Uterus (tissue), 4 donors: ENCODE measurements around the gene TESK2. TPM values are rescaled to one million over a fixed set of nuclear protein-coding genes. Genes with fewer than 3 reads are reported as not detected.

Source experiments
- DNase-seq, 2 donors: peaks; one replicate each; pipeline ENCODE4 v3.0.0-alpha.2; 2019 to 2020
- H3K27ac ChIP-seq, 2 donors: fragments of 200-600 bp; sonication (generic); 1 replicate in 1 of 2; 2 replicates in 1 of 2; pipeline ENCODE4 v1.5.1; 2016 to 2018
- H3K27me3 ChIP-seq, 2 donors: fragments of 200-600 bp; sonication (generic); one replicate each; pipeline ENCODE4 v1.5.1; 2018 to 2019; ENCODE audit warnings: control low read depth in 1 of 2
- H3K36me3 ChIP-seq, 2 donors: fragments of 200-600 bp; sonication (generic); one replicate each; pipeline ENCODE4 v1.5.1; 2019; ENCODE audit warnings: control low read depth in 1 of 2
- H3K4me1 ChIP-seq, 2 donors: fragments of 200-600 bp; sonication (generic); one replicate each; pipeline ENCODE4 v1.5.1; 2018 to 2019; ENCODE audit warnings: control low read depth in 1 of 2
- H3K4me3 ChIP-seq, 2 donors: fragments of 200-600 bp; sonication (generic); 1 replicate in 1 of 2; 2 replicates in 1 of 2; pipeline ENCODE4 v1.5.1; 2018 to 2019; ENCODE audit warnings: mild to moderate bottlenecking in 1 of 2
- H3K9me3 ChIP-seq, 2 donors: fragments of 200-600 bp; sonication (generic); one replicate each; pipeline ENCODE4 v1.5.1; 2019; ENCODE audit warnings: control low read depth in 1 of 2
- POLR2A ChIP-seq, 2 donors: fragments of 450-650 bp; IDR thresholded peaks; one replicate each; pipeline ENCODE4 v1.6.1; 2016; ENCODE audit warnings: antibody characterized with exemption in 2 of 2, mild to moderate bottlenecking in 1 of 2, moderate library complexity in 1 of 2
- intact Hi-C: fragments of 100-400 bp; cut with DNase I; formaldehyde crosslinking; loops from one replicate; pipeline ENCODE4 v1.15.1; 2023; ENCODE audit warnings: low total_unique reads
- total RNA-seq, 4 donors: library from RNA; depleted of rRNA in 3 of 4; stranded (reverse); fragments of >200 nt in 3 of 4; gene quantifications; one replicate each; pipeline versions ENCODE4 v1.1.0 to v1.2.4, GENCODE V29; 2014 to 2023
- TF ChIP-seq, protein P1 (sequence below), 4 experiments: fragments of 200-600 bp in 2 of 4; fragments of 450-650 bp in 2 of 4; sonication (generic) in 2 of 4; IDR thresholded peaks; one replicate each; pipeline ENCODE4 v1.5.1; 2016 to 2019; ENCODE audit warnings: antibody characterized with exemption in 4 of 4, mild to moderate bottlenecking in 2 of 4, moderate library complexity in 1 of 4
- donor health status: DM: yes; HTN: yes; CAD: no.

TESK2 gene
- total RNA-seq, 4 donors from 2014 or later, result 0.29 to 7.5 (median 2.1) TPM

DNA sequence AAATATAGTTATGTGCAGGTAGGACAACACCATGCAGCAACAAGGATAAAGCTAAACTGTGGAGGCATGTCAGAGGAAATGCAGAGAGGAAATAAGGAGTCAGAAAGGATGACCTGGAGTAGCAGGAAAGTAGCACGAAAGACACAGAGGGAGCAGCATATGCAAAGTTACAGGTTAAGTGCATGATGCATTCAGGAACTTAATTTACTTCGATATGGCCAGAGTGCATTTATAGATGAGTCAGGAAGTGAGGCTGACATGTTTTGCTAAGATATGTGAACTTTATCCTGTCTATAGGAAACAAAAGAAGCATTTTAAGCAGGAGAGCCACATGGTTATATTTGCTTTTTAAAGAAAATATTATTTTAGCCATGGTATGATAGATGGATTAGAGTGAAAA lies 135.3 kb downstream of the TESK2 start:
- intact Hi-C loops, result loop anchor here (10.0 kb wide), 1 partner anchor 209 kb away; no protein-coding TSS in a partner anchor
- H3K27me3 ChIP-seq, result no peaks in the 10 kb centered on the region
- H3K9me3 ChIP-seq, result no peaks in the 10 kb centered on the region
- H3K4me1 ChIP-seq, result peaks cover 0 to 6% of the 10 kb centered on the region in 2 donors
- H3K27ac ChIP-seq, result no peak overlapping the region
- DNase-seq, result no peak
- no peak overlapping the region for H3K4me3 ChIP-seq
- TF ChIP-seq POLR2A (IDR thresholded peaks at IDR 0.05), result no peak
- TF ChIP-seq, protein P1, sequence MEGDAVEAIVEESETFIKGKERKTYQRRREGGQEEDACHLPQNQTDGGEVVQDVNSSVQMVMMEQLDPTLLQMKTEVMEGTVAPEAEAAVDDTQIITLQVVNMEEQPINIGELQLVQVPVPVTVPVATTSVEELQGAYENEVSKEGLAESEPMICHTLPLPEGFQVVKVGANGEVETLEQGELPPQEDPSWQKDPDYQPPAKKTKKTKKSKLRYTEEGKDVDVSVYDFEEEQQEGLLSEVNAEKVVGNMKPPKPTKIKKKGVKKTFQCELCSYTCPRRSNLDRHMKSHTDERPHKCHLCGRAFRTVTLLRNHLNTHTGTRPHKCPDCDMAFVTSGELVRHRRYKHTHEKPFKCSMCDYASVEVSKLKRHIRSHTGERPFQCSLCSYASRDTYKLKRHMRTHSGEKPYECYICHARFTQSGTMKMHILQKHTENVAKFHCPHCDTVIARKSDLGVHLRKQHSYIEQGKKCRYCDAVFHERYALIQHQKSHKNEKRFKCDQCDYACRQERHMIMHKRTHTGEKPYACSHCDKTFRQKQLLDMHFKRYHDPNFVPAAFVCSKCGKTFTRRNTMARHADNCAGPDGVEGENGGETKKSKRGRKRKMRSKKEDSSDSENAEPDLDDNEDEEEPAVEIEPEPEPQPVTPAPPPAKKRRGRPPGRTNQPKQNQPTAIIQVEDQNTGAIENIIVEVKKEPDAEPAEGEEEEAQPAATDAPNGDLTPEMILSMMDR (IDR thresholded peaks at IDR 0.05), result no peak
- no peaks in the 10 kb centered on the region for H3K36me3 ChIP-seq

DNA sequence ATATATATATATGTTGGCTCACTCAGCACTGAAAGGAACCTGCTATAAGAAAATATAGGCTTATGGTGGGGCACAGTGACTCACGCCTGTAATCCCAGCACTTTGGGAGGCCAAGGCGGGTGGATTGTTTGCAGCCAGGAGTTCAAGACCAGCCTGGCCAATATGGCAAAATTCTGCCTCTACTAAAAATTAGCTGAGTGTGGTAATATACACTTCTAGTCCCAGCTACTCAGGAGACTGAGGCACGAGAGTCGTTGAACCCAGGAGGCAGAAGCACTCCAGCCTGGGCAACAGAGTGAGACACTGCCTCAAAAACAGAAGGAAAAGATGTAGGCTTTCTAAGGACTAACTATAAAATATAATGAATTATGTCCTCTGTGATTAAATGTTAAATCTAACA lies 136.1 kb downstream of the TESK2 start:
- no peak for TF ChIP-seq POLR2A (IDR thresholded peaks at IDR 0.05)
- TF ChIP-seq, protein P1 (IDR thresholded peaks at IDR 0.05), result no peak
- H3K4me1 ChIP-seq, result no peaks in the 10 kb centered on the region
- no peaks in the 10 kb centered on the region for H3K27me3 ChIP-seq
- H3K27ac ChIP-seq, result no peak overlapping the region
- no peaks in the 10 kb centered on the region for H3K36me3 ChIP-seq
- H3K4me3 ChIP-seq, result no peak overlapping the region
- DNase-seq, result no peak
- H3K9me3 ChIP-seq, result no peaks in the 10 kb centered on the region
- intact Hi-C loops, result loop anchor here (10.0 kb wide), 1 partner anchor 210 kb away; no protein-coding TSS in a partner anchor

DNA sequence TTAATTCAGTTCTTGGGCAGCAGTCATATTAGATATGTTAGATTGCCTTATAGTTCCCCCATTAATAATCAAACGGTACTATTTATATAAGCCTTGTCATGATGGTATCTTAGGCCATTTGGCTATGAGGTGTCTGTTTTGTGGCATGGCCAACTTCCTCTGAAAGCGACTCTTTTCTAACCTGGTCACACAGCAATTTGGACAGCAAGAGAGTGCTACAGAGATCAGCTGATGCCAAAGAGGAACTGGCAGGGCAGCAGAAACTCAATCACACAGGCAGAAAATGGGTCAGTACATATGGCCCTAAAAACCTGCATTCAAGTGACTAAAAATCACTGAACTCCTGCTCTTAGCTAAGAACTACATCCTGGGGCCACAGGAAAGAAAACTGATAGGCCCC lies 137.3 kb downstream of the TESK2 start:
- Histone ChIP-seq H3K36me3 (no peaks in the 10 kb centered on the region), H3K4me3 (no peak overlapping the region)

DNA sequence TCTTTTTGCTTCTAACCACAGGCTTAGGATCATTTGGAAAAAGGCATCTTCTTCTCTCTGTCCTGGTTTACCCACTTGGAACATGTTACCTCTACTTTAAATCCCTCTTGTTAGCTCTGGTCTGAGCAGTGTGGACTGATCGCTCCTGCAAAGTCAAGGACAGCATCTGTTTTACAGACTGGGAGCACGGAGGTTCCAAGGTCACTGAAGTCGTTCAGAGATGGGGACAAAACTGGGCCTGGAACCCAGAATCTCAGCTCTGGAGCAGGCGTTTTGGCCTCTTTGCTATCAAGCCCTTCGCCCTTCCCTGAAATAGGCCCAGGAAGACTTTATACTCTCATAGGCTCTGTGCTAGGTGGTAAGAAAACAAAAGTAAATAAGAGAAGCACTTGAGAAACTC lies 139.5 kb downstream of the TESK2 start:
- DNase-seq, result no peak
- Histone ChIP-seq H3K4me3 (no peak overlapping the region), H3K36me3 (no peaks in the 10 kb centered on the region), H3K27me3 (no peaks in the 10 kb centered on the region), H3K9me3 (no peaks in the 10 kb centered on the region), H3K27ac (no peak overlapping the region), H3K4me1 (no peaks in the 10 kb centered on the region)
- intact Hi-C loops, result loop anchor here (10.0 kb wide), 1 partner anchor 213 kb away; no protein-coding TSS in a partner anchor
- TF ChIP-seq POLR2A (IDR thresholded peaks at IDR 0.05), result no peak
- TF ChIP-seq, protein P1 (IDR thresholded peaks at IDR 0.05), result no peak

More for the DNA sequence above, 137.3 kb downstream of the TESK2 start:
- TF ChIP-seq, protein P1 (IDR thresholded peaks at IDR 0.05), result no peak
- no peak for TF ChIP-seq POLR2A (IDR thresholded peaks at IDR 0.05)
- no peak for DNase-seq
- Histone ChIP-seq H3K9me3 (no peaks in the 10 kb centered on the region), H3K27me3 (no peaks in the 10 kb centered on the region), H3K4me1 (no peaks in the 10 kb centered on the region), H3K27ac (no peak overlapping the region)
- intact Hi-C loops, result loop anchor here (10.0 kb wide), 1 partner anchor 211 kb away; no protein-coding TSS in a partner anchor

DNA sequence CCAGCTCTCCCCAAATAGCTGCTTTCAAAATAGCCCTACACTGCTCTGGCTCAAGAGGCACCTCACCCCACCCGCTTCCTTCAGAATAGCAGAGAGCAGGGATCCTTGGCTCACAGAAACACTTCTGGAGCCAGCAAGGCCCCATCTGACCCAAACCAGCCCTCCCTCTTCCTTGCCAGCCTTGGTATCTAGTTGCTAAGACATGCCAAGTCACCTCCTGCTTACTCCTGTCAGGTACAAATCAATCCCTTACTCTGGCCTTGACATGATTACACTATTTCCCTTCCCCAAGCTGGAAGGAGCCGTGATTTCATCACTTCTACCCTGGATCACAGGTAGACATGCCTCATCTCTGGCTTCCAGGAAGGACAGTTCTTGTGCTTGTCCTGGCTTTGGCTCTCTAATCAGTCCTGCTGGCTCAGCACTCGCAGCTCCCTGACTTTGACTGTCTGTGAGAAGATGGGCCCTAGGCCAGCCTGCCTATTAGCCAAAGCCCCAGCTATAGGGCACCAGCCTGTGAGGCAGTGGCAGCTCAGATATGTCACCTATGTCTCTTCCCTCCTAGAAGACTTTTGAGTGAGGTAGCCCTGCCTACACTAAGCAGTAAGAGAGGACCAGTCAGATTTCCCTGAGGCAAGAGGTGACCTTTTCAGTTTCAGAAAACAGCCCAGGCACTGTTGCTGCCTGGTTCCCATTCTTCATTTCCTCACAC lies 141.8 kb downstream of the TESK2 start:
- peak overlapping the region; percentile 59 to 78 for H3K27ac ChIP-seq
- TF ChIP-seq, protein P1 (IDR thresholded peaks at IDR 0.05), result no peak
- no peak for TF ChIP-seq POLR2A (IDR thresholded peaks at IDR 0.05)
- intact Hi-C loops, result loop anchor here (10.0 kb wide), 1 partner anchor 146 kb away; the partner anchor contains the start of gene TESK2
- H3K9me3 ChIP-seq, result no peaks in the 10 kb centered on the region
- no peak overlapping the region for H3K4me3 ChIP-seq
- H3K36me3 ChIP-seq, result no peaks in the 10 kb centered on the region
- no peaks in the 10 kb centered on the region for H3K27me3 ChIP-seq
- DNase-seq, result no peak
- H3K4me1 ChIP-seq, result no peaks in the 10 kb centered on the region
